GM18867 (cell line): ENCODE data around the gene IFNA1.
"Not testable (repeated sequence)": the region's sequence is repeated elsewhere in the genome, so short reads cannot be mapped to it uniquely, and the experiment has no call there.

Experiments used
- ATAC-seq: cut with Tn5 transposase; IDR thresholded peaks from one replicate; pipeline ENCODE4 v1.9.1; 2021; ENCODE audit warnings: mild to moderate bottlenecking, moderate library complexity; ENCODE audit not compliant: unreplicated experiment

Gene IFNA1

GRCh38 chr9:21440139-21440538, at the start of gene IFNA1:
Gene IFNA1, plus strand, starts transcription at chr9:21440439. Its CDS starts 69 bp downstream, at chr9:21440508.
- ATAC-seq: no peak

GRCh38 chr9:21392270-21392669, 48.0 kb upstream of the IFNA1 start:
- ATAC-seq: peak; percentile 97

- peak; percentile 65 for ATAC-seq
These were observed 44.2 kb upstream of the IFNA1 start for GRCh38 chr9:21395778-21396717.

GRCh38 chr9:21398955-21399489, 41.2 kb upstream of the IFNA1 start:
- no peak for ATAC-seq

- ATAC-seq: no peak
These were observed 40.3 kb upstream of the IFNA1 start for GRCh38 chr9:21399956-21400355.

DNA sequence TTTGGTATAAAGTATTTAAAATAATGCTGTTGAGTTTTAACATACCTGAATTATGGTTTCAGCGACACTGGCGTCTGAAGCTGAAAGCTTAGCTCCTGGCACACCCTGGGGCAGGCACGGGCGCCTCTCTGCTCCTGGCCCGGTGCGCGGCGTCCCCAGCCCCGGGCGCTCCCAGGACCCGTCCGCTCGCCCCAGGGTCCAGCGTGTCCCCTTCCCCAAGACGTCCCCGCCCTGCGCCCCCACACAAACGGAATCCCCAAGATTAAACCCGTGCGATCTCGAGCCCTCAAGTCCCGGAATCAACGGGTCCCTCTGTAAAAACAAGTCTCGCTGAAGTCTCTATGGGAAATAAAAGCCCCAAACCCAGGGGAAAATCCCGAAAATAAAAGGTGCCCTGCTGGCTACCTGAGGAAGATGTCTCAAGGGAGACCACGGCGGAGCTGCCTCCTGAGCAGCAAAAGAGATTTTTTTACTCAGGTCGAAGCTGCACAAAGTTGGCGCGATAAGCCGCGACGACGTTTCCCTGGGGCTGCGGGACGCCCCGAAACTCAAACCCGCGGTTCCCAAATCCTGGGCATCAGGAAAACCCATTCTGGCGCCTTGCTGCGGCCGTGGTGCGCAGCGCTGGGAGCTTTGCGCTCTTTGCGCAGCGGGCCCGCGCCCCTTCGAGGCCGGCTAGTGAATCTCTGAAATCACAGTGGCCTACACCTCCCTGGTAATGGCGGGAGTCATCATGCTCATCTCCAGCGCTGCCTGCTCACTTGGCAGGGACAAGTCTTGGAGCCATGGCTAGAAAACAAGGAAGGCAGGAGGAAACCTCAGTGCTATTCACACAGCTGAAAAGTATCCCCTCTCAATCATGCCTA, 37.6 kb upstream of the IFNA1 start:
- no peak for ATAC-seq

- ATAC-seq: no peak
These were observed 36.1 kb upstream of the IFNA1 start for GRCh38 chr9:21404146-21404545.

DNA sequence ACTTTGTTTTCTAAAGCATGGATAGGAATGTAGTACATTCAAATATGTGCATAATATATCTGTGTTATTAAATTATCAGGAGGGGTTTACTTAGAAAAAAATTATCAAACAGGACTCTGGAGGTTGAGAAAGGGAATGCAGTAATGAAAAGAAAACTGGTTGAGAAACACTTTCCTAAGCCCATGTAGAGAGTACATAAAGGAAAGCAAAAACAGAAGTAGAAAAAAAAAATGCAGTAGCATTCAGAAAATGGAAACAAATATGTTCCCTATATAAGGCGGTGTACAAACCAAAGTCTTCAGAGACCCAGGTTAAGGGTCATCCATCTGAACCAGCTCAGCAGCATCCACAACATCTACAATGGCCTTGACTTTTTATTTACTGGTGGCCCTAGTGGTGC, 31.4 kb upstream of the IFNA1 start, which contains the start of gene IFNA8:
IFNA8 (plus strand) TSS at position 301 of the 400 bp plus-strand sequence; CDS start at position 361, 60 bp downstream.
- no peak for ATAC-seq

DNA sequence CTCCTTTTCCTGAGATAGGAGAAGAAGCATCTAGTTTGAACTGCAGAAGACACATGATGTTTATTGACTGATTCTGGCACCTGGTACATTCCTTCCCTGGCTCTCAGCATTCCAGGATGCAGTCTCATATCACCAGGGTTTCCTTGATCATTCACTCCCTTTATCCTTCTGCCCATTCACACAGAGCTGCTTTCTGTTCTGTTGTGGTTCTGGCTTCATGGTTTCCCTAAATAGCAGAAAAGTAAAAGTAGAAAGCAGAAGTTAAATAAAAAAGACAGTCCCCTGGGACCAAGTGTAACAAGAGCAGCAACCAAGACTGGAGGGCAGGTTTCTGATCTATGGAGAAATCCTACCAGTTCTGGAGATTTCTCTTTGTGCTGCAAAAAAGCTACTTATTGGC, 28.1 kb upstream of the IFNA1 start:
- ATAC-seq: no peak

GRCh38 chr9:21413151-21413550, 27.1 kb upstream of the IFNA1 start:
- no peak for ATAC-seq

GRCh38 chr9:21413624-21414023, 26.6 kb upstream of the IFNA1 start:
- peak; percentile 72 for ATAC-seq

- ATAC-seq: no peak
These were observed 25.9 kb upstream of the IFNA1 start for GRCh38 chr9:21414220-21414940.

DNA sequence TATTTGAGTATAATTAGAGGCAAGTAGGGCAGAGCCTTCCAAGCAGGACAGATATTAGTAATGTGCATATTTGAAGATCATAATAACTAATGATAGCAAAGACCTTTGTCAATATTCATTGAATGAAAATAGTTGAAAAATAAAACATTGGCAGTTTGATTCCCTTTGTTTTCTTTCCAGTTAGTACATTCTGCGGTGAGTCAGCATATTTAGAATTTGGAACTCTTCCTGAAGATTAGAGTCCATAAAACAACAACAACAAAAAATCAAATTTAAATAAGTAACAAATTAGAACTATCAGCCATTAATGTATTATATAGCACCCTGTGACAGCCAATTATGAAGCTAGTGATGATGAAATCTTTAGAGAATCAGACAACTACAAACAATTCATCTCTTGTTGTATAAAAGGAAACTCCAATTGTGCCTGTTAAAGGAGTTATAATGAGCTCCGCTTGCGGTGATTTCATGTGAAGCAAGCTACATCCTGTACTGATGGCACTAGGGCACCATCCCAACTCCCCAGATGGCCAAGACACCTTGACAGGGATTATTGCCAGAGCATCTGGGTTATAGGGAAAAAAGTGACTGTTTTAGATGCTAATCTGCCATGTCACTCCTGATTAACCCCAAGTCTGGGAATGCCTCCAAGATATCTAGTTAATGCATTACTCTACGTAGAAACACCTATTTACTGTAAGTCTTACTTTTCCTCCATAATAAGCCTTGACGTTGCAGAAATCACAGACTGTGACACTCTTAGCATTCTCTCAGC, 24.6 kb upstream of the IFNA1 start:
- no peak for ATAC-seq

DNA sequence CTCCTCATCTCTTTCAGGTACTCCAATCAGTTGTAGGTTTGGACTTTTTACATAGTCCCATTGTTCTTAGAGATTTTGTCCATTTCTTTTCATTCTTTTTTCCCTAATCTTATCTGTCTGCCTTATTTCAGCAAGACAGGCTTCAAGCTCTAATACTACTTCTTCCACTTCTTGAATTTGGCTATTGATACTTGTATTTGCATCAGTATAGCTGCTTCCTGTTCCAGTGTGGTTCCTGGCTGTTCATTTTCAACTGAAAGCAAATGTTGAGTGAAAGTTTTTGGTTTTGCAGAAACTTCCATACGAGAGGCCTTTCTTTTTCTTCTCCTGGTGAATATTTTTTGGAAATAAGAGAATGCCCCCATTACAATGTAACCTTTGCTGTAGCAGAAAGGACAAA, 12.0 kb upstream of the IFNA1 start:
- peak; percentile 61 for ATAC-seq

DNA sequence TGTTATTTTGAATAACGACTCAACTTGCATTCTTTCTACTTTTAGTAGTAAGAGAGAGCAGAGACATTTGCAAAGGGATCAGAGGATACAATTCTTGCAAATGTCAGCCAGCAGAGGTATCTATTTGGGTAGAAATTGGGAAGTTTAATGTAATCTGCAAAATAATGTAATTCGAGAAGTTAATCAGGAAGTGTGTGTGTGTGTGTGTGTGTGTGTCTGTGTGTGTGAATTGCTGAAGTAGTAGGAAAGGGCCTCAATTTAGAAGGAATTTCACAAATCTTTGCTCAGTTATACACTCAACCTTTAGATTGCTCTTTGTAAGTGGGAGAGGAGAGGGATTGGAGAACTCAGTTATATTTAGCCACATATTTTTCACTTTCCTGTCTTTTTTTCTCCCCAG, 11.0 kb upstream of the IFNA1 start:
- ATAC-seq: no peak

- peak; percentile 73 for ATAC-seq
These were observed 7.4 kb upstream of the IFNA1 start for GRCh38 chr9:21432672-21433425.

- peak; percentile 39 for ATAC-seq
These were observed 5.8 kb upstream of the IFNA1 start for GRCh38 chr9:21434202-21435014.

DNA sequence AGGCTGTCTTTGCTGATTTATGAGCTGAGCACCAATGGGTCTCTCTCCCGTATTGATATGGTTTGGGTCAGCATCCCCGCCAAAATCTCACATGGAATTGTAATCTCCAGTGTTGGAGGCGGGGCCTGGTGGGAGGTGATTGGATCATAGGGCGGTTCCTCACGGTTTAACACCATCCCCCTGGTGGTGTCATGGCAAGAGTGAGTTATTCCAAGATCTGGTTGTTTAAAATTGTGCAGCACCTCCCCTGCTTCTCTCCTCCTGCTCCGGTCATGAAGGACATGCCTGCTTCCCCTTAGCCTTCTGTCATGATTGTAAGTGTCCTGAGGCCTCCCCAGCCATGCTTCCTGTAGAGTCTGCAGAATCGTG, 5.2 kb upstream of the IFNA1 start:
- ATAC-seq: not testable (repeated sequence)
